Endothelial cell of umbilical vein (primary cell): ENCODE results near the gene FHOD3. TPM values are rescaled to one million over a fixed set of nuclear protein-coding genes. Genes with fewer than 3 reads are reported as not detected.

Experiments
- BruUV-seq: library from RNA; stranded (reverse); fragments of 400-500 nt; replicated peaks from 2 replicates; lab custom pipeline; 2021; lab: Mats Ljungman, UMichigan
- CTCF ChIA-PET: fragments of 300-600, 350-600 bp; sonication (Branson Sonifier 250); formaldehyde crosslinking; loops from one replicate; lab custom pipeline; 2021; ENCODE audit warnings: antibody characterized with exemption, inconsistent platforms; lab: Charles Lee
- POLR2A ChIA-PET: fragments of 300-600, 350-600 bp; sonication (Branson Sonifier 250); formaldehyde crosslinking; loops from one replicate; lab custom pipeline; 2021; ENCODE audit warnings: antibody characterized with exemption, inconsistent platforms; lab: Charles Lee
- DNase-seq: peaks from one replicate; pipeline ENCODE4 v3.0.0-alpha.2; 2011; ENCODE audit warnings: low read depth, low spot score
- FAIRE-seq: peaks from 2 replicates; lab custom pipeline; 2011; peaks lifted over from hg19 to GRCh38; lab: Jason Lieb, UNC
- H2AFZ ChIP-seq: 2 replicates; pipeline ENCODE4 v1.6.0; 2012; ENCODE audit warnings: low read depth, low read length, control low read depth, inconsistent platforms
- H3K27ac ChIP-seq: 2 replicates; pipeline ENCODE4 v1.5.1; 2011; ENCODE audit warnings: low read depth, mild to moderate bottlenecking, control low read depth, low read length, moderate library complexity; ENCODE audit not compliant: insufficient read depth
- H3K27me3 ChIP-seq, 2 experiments: 2 replicates each; pipeline versions ENCODE4 v1.6.0 to v1.6.1; 2011; ENCODE audit warnings: low read length in 2 of 2, mixed read lengths in 1 of 2; ENCODE audit not compliant: control insufficient read depth in 2 of 2, insufficient read depth in 2 of 2
- H3K36me3 ChIP-seq, 2 experiments: 2 replicates in 1 of 2; 3 replicates in 1 of 2; pipeline ENCODE4 v1.5.1; 2011; ENCODE audit warnings: low read length in 2 of 2, mild to moderate bottlenecking in 1 of 2, moderate library complexity in 1 of 2; ENCODE audit not compliant: control insufficient read depth in 2 of 2, insufficient read depth in 2 of 2; ENCODE audit errors: extremely low read depth in 1 of 2
- H3K4me1 ChIP-seq: 3 replicates; pipeline ENCODE4 v1.5.1; 2011; ENCODE audit warnings: mild to moderate bottlenecking, low read length; ENCODE audit not compliant: control insufficient read depth, insufficient read depth; ENCODE audit errors: extremely low read depth
- H3K4me2 ChIP-seq: 2 replicates; pipeline ENCODE4 v1.6.1; 2011; ENCODE audit warnings: low read length, control low read depth, mixed read lengths; ENCODE audit not compliant: insufficient read depth
- H3K4me3 ChIP-seq, 3 experiments: fragments of 200-600 bp in 1 of 3; sonication (generic), shearing (Covaris generic) in 1 of 3; replicated peaks in 1 of 3; 2 replicates each; pipeline ENCODE4 v1.5.1; 2011 to 2016; ENCODE audit warnings: control low read depth in 3 of 3, low read length in 3 of 3, mild to moderate bottlenecking in 2 of 3, inconsistent platforms in 1 of 3, low read depth in 1 of 3, moderate library complexity in 1 of 3; ENCODE audit not compliant: insufficient read depth in 1 of 3
- H3K79me2 ChIP-seq: 2 replicates; pipeline ENCODE4 v1.6.0; 2012; ENCODE audit warnings: low read length, inconsistent platforms; ENCODE audit not compliant: control insufficient read depth, insufficient read depth
- H3K9ac ChIP-seq: replicated peaks from 2 replicates; pipeline ENCODE3; 2011; ENCODE audit warnings: low read length, control low read depth; ENCODE audit not compliant: insufficient read depth; ENCODE audit errors: extremely low read depth
- H3K9me1 ChIP-seq: replicated peaks from 3 replicates; pipeline ENCODE4 v1.6.0; 2011; ENCODE audit warnings: mild to moderate bottlenecking, low read length; ENCODE audit not compliant: control insufficient read depth, insufficient read depth; ENCODE audit errors: extremely low read depth
- H3K9me3 ChIP-seq: replicated peaks from 2 replicates; pipeline ENCODE4 v1.5.1; 2012; ENCODE audit warnings: low read length, inconsistent platforms; ENCODE audit not compliant: control insufficient read depth, insufficient read depth
- H4K20me1 ChIP-seq: replicated peaks from 2 replicates; pipeline ENCODE3; 2011; ENCODE audit warnings: mild to moderate bottlenecking, low read length; ENCODE audit not compliant: control insufficient read depth, insufficient read depth; ENCODE audit errors: extremely low read depth
- EZH2 ChIP-seq: IDR thresholded peaks from 2 replicates; pipeline ENCODE4 v1.6.1; 2012; ENCODE audit warnings: borderline replicate concordance, low read depth, mild to moderate bottlenecking, moderate library complexity, low read length, inconsistent platforms; ENCODE audit not compliant: severe bottlenecking
- FOS ChIP-seq: IDR thresholded peaks from 2 replicates; pipeline ENCODE4 v1.6.1; 2011; ENCODE audit warnings: mild to moderate bottlenecking, low read length, moderate library complexity, borderline replicate concordance; ENCODE audit not compliant: insufficient read depth
- GATA2 ChIP-seq: IDR thresholded peaks from 2 replicates; pipeline ENCODE4 v1.7.0; 2011; ENCODE audit warnings: low read depth, mild to moderate bottlenecking, moderate library complexity, mixed read lengths, low read length; ENCODE audit not compliant: insufficient read length, insufficient read depth
- JUN ChIP-seq: IDR thresholded peaks from 2 replicates; pipeline ENCODE4 v1.6.1; 2011; ENCODE audit warnings: borderline replicate concordance, low read depth; ENCODE audit not compliant: insufficient read length, insufficient read depth
- MAX ChIP-seq: IDR thresholded peaks from 2 replicates; pipeline ENCODE4 v1.6.1; 2011; ENCODE audit not compliant: insufficient read depth, insufficient read length
- MYC ChIP-seq: IDR thresholded peaks from one replicate; pipeline ENCODE4 v1.6.1; 2011; ENCODE audit warnings: mild to moderate bottlenecking, low read depth, low read length
- POLR2A ChIP-seq: IDR thresholded peaks from 2 replicates; pipeline ENCODE4 v1.6.1; 2012; ENCODE audit warnings: low read depth, mild to moderate bottlenecking, control low read depth, low read length
- POLR2AphosphoS5 ChIP-seq: IDR thresholded peaks from 2 replicates; pipeline ENCODE4 v1.6.1; 2012; ENCODE audit warnings: low read depth, mild to moderate bottlenecking, control low read depth, low read length, moderate library complexity; ENCODE audit not compliant: insufficient read depth
- dilution Hi-C: fragments of 300-500 bp; cut with MboI; formaldehyde crosslinking; loops from one replicate; pipeline ENCODE4 v1.15.0; 2019; ENCODE audit warnings: low sequenced_read_pairs; ENCODE audit not compliant: extremely low pct_ligation_motif_present
- intact Hi-C: fragments of 100-400 bp; cut with micrococcal nuclease; formaldehyde crosslinking; loops from one replicate; pipeline ENCODE4 v1.10.0; 2022
- polyA plus RNA-seq, 4 experiments: library from polyadenylated mRNA; depleted of rRNA in 3 of 4; stranded (reverse) in 3 of 4; unstranded in 1 of 4; fragments of >200 nt; gene quantifications; 2 replicates each; pipeline versions ENCODE4 v1.2.1 to v1.2.3, GENCODE V29; 2011 to 2012; ENCODE audit warnings: missing spikeins in 1 of 4
- total RNA-seq: library from RNA; stranded (reverse); gene quantifications from 2 replicates; pipeline ENCODE4 v1.2.3, GENCODE V29; 2021
- TF ChIP-seq, protein P1 (sequence below), 2 donors: IDR thresholded peaks; 1 replicate in 1 of 2; 2 replicates in 1 of 2; pipeline ENCODE4 v1.5.1; 2011; ENCODE audit warnings: low read length in 2 of 2, mild to moderate bottlenecking in 2 of 2, moderate library complexity in 2 of 2, control low read depth in 1 of 2, inconsistent platforms in 1 of 2, low read depth in 1 of 2; ENCODE audit not compliant: insufficient read depth in 1 of 2; ENCODE audit errors: extremely low read depth in 1 of 2

FHOD3 gene
- total and polyA plus RNA-seq, 2 donors (not counting 3 experiments of a cell fraction or from before 2014, with no cell fraction given), result 0.06 to 1.5 TPM

- dilution Hi-C loops (no loop called here), intact Hi-C loops (no loop called here)
- Histone ChIP-seq H3K27me3 (peaks cover 0 to 5% of the 10 kb centered on the region in 2 experiments), H3K9ac (no peak overlapping the region), H3K4me1 (peaks cover 10% of the 10 kb centered on the region), H3K9me3 (no peaks in the 10 kb centered on the region), H4K20me1 (no peaks in the 10 kb centered on the region), H3K36me3 (no peaks in the 10 kb centered on the region), H2AFZ (no peak overlapping the region), H3K79me2 (no peaks in the 10 kb centered on the region), H3K4me2 (no peak overlapping the region), H3K27ac (no peak overlapping the region), H3K4me3 (no peak overlapping the region), H3K9me1 (no peaks in the 10 kb centered on the region)
- POLR2A ChIA-PET, result no interaction called here
- CTCF ChIA-PET, result no interaction called here
- TF ChIP-seq EZH2 (no peak), POLR2AphosphoS5 (no peak), POLR2A (no peak), FOS (no peak), MAX (no peak), JUN (no peak), MYC (no peak), GATA2 (no peak)
- TF ChIP-seq, protein P1, sequence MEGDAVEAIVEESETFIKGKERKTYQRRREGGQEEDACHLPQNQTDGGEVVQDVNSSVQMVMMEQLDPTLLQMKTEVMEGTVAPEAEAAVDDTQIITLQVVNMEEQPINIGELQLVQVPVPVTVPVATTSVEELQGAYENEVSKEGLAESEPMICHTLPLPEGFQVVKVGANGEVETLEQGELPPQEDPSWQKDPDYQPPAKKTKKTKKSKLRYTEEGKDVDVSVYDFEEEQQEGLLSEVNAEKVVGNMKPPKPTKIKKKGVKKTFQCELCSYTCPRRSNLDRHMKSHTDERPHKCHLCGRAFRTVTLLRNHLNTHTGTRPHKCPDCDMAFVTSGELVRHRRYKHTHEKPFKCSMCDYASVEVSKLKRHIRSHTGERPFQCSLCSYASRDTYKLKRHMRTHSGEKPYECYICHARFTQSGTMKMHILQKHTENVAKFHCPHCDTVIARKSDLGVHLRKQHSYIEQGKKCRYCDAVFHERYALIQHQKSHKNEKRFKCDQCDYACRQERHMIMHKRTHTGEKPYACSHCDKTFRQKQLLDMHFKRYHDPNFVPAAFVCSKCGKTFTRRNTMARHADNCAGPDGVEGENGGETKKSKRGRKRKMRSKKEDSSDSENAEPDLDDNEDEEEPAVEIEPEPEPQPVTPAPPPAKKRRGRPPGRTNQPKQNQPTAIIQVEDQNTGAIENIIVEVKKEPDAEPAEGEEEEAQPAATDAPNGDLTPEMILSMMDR (IDR thresholded peaks at IDR 0.05; ENCODE audit: extremely low read depth in 1 of 2, insufficient read depth in 1 of 2, low read depth in 1 of 2, low read length in 2 of 2), result no peak
- DNase-seq (no peak), FAIRE-seq (no peak)
- BruUV-seq, result no TSS peak
These were observed 13.6 kb downstream of the FHOD3 start for GRCh38 chr18:36311026-36311570.
